IPS-18c (cell line): Measurements from ENCODE around the gene PLA2G1B.

ENCODE experiments used
- H3K4me3 ChIP-seq: 2 replicates; pipeline ENCODE4 v1.7.0; 2013; ENCODE audit warnings: low read depth, mild to moderate bottlenecking, low read length, moderate library complexity; ENCODE audit not compliant: insufficient read depth
- H3K9me3 ChIP-seq: one replicate; pipeline ENCODE4 v1.6.1; 2013; ENCODE audit warnings: mild to moderate bottlenecking, low read length, moderate library complexity; ENCODE audit not compliant: control insufficient read depth, insufficient read depth

PLA2G1B gene

GRCh38 chr12:120327593-120327992, at the start of gene PLA2G1B:
TSS of gene PLA2G1B (minus strand) at chr12:120327779. CDS start at chr12:120327753, 26 bp downstream.
- H3K4me3 ChIP-seq: no peak within 1 kb of the TSS
- no peaks in the 10 kb centered on the region for H3K9me3 ChIP-seq

- Histone ChIP-seq H3K4me3 (no peak overlapping the region), H3K9me3 (no peaks in the 10 kb centered on the region)
Observed at GRCh38 chr12:120376934-120377572, 49.5 kb upstream of the PLA2G1B start.

GRCh38 chr12:120376416-120376815, 48.8 kb upstream of the PLA2G1B start:
- H3K9me3 ChIP-seq: no peaks in the 10 kb centered on the region
- H3K4me3 ChIP-seq: no peak overlapping the region

GRCh38 chr12:120376009-120376408, 48.4 kb upstream of the PLA2G1B start:
- H3K9me3 ChIP-seq: no peaks in the 10 kb centered on the region
- H3K4me3 ChIP-seq: no peak overlapping the region

GRCh38 chr12:120373683-120374082, 46.1 kb upstream of the PLA2G1B start:
- no peak overlapping the region for H3K4me3 ChIP-seq

GRCh38 chr12:120370343-120371243, 43.0 kb upstream of the PLA2G1B start:
- Histone ChIP-seq H3K4me3 (peak overlapping the region; percentile 56), H3K9me3 (no peaks in the 10 kb centered on the region)

More at GRCh38 chr12:120373683-120374082, 46.1 kb upstream of the PLA2G1B start:
- H3K9me3 ChIP-seq: no peaks in the 10 kb centered on the region

GRCh38 chr12:120369603-120370342, 42.2 kb upstream of the PLA2G1B start:
- Histone ChIP-seq H3K4me3 (peak overlapping the region; percentile 56), H3K9me3 (no peaks in the 10 kb centered on the region)

- H3K4me3 ChIP-seq: peak within 1 kb of the TSS; percentile 59
- no peaks in the 10 kb centered on the region for H3K9me3 ChIP-seq
Observed at GRCh38 chr12:120368789-120369602, 41.4 kb upstream of the PLA2G1B start, which contains the start of gene MSI1. TSS of gene MSI1 (minus strand) at chr12:120369164. CDS start at chr12:120369091, 73 bp downstream.

GRCh38 chr12:120367924-120368788, 40.6 kb upstream of the PLA2G1B start:
- Histone ChIP-seq H3K9me3 (no peaks in the 10 kb centered on the region), H3K4me3 (peak overlapping the region; percentile 59)

- H3K9me3 ChIP-seq: no peaks in the 10 kb centered on the region
- peak overlapping the region; percentile 59 for H3K4me3 ChIP-seq
Observed at GRCh38 chr12:120367233-120367923, 39.8 kb upstream of the PLA2G1B start.

- Histone ChIP-seq H3K4me3 (peak overlapping the region; percentile 59; the same call in 1 of the 2 replicates), H3K9me3 (no peaks in the 10 kb centered on the region)
Observed at GRCh38 chr12:120366845-120367232, 39.3 kb upstream of the PLA2G1B start.

- H3K9me3 ChIP-seq: no peaks in the 10 kb centered on the region
- no peak overlapping the region for H3K4me3 ChIP-seq
Observed at GRCh38 chr12:120366341-120366705, 38.7 kb upstream of the PLA2G1B start.

- Histone ChIP-seq H3K4me3 (no peak overlapping the region), H3K9me3 (no peaks in the 10 kb centered on the region)
Observed at GRCh38 chr12:120365675-120366340, 38.2 kb upstream of the PLA2G1B start.

GRCh38 chr12:120364487-120364886, 36.9 kb upstream of the PLA2G1B start:
- Histone ChIP-seq H3K4me3 (no peak overlapping the region), H3K9me3 (no peaks in the 10 kb centered on the region)

GRCh38 chr12:120363274-120363855, 35.8 kb upstream of the PLA2G1B start:
- Histone ChIP-seq H3K9me3 (no peaks in the 10 kb centered on the region), H3K4me3 (no peak overlapping the region)
